Loucy (cell line): Measurements from ENCODE around the gene SPATA3.

ENCODE experiments used
- H2AFZ ChIP-seq: fragments of 200-600 bp; sonication (generic); 2 replicates; pipeline ENCODE4 v1.6.0; 2016; ENCODE audit warnings: antibody characterized with exemption, mild to moderate bottlenecking, low read length, moderate library complexity
- H3F3A ChIP-seq: fragments of 200-600 bp; 2 replicates; pipeline ENCODE4 v1.6.0; 2016; ENCODE audit warnings: antibody characterized with exemption, low read depth, mild to moderate bottlenecking
- H3K27me3 ChIP-seq: fragments of 200-600 bp; sonication (generic); 2 replicates; pipeline ENCODE4 v1.6.1; 2014; ENCODE audit warnings: low read length, mild to moderate bottlenecking; ENCODE audit not compliant: insufficient read depth, poor library complexity, severe bottlenecking
- H3K36me3 ChIP-seq: fragments of 200-600 bp; sonication (generic); 2 replicates; pipeline ENCODE4 v1.6.1; 2016; ENCODE audit warnings: low read length; ENCODE audit not compliant: insufficient read depth
- H3K4me1 ChIP-seq: fragments of 200-600 bp; sonication (generic); 2 replicates; pipeline ENCODE4 v1.5.1; 2014; ENCODE audit warnings: low read length, mild to moderate bottlenecking; ENCODE audit not compliant: insufficient read depth, poor library complexity, severe bottlenecking
- H3K4me2 ChIP-seq: fragments of 200-600 bp; sonication (generic); 2 replicates; pipeline ENCODE4 v1.6.0; 2014; ENCODE audit warnings: antibody characterized with exemption, low read length, low read depth, mild to moderate bottlenecking; ENCODE audit not compliant: poor library complexity, severe bottlenecking
- H3K4me3 ChIP-seq: fragments of 200-600 bp; sonication (generic); 2 replicates; pipeline ENCODE4 v1.5.1; 2014; ENCODE audit warnings: low read length, mild to moderate bottlenecking, mixed read lengths; ENCODE audit not compliant: poor library complexity, severe bottlenecking
- H3K79me2 ChIP-seq: fragments of 200-600 bp; sonication (generic); 2 replicates; pipeline ENCODE4 v1.6.1; 2014; ENCODE audit warnings: low read length; ENCODE audit not compliant: insufficient read depth
- H3K9ac ChIP-seq: fragments of 200-600 bp; sonication (generic); 2 replicates; pipeline ENCODE4 v1.6.0; 2014; ENCODE audit warnings: mild to moderate bottlenecking, low read depth, low read length, moderate library complexity; ENCODE audit not compliant: poor library complexity, severe bottlenecking
- H3K9me2 ChIP-seq: fragments of 200-600 bp; sonication (generic); replicated peaks from 2 replicates; pipeline ENCODE4 v1.6.1; 2016; ENCODE audit warnings: low read depth, low read length, mixed read lengths
- H3K9me3 ChIP-seq: fragments of 200-600 bp; sonication (generic); 2 replicates; pipeline ENCODE4 v1.6.1; 2014; ENCODE audit warnings: mild to moderate bottlenecking, antibody characterized with exemption, low read length, low read depth; ENCODE audit not compliant: insufficient read depth
- H4K20me1 ChIP-seq: fragments of 200-600 bp; sonication (generic); 2 replicates; pipeline ENCODE4 v1.6.0; 2014; ENCODE audit warnings: antibody characterized with exemption, low read length, mild to moderate bottlenecking; ENCODE audit not compliant: insufficient read depth, poor library complexity, severe bottlenecking
- EZH2phosphoT487 ChIP-seq: fragments of 200-600 bp; IDR thresholded peaks from 2 replicates; pipeline ENCODE4 v1.6.1; 2018; ENCODE audit warnings: antibody characterized with exemption, mild to moderate bottlenecking, moderate library complexity, borderline replicate concordance
- TF ChIP-seq, protein P1 (sequence below): fragments of 200-600 bp; sonication (generic); conservative IDR thresholded peaks from 2 replicates; pipeline ENCODE4 v1.5.1; 2014; ENCODE audit warnings: mild to moderate bottlenecking, antibody characterized with exemption, low read length

The SPATA3 gene

DNA sequence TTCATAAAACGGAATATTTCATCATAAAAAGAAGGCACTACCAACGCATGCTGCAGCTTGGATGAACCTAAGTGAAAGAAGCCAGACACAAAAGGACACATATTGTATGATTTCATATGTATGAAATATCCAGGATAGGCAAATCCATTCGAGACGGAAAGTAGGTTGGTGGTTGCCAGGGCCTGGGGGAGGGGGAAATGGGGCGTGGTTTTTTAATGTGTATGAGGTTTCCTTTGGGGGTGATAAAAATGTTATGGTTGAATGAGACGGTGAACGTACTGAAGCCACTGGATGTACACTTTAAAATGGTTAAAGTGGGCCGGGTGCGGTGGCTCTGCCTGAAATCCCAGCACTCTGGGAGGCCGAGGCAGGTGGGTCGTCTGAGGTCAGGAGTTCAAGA is 20.0 kb upstream of the SPATA3 start:
- H3K4me2 ChIP-seq: peak overlapping the region; percentile 76
- no peak overlapping the region for H2AFZ ChIP-seq
- no peaks in the 10 kb centered on the region for H3K79me2 ChIP-seq
- H3K9me3 ChIP-seq: no peaks in the 10 kb centered on the region
- no peaks in the 10 kb centered on the region for H3K9me2 ChIP-seq
- H4K20me1 ChIP-seq: no peaks in the 10 kb centered on the region
- TF ChIP-seq EZH2phosphoT487: no peak
- TF ChIP-seq, protein P1, sequence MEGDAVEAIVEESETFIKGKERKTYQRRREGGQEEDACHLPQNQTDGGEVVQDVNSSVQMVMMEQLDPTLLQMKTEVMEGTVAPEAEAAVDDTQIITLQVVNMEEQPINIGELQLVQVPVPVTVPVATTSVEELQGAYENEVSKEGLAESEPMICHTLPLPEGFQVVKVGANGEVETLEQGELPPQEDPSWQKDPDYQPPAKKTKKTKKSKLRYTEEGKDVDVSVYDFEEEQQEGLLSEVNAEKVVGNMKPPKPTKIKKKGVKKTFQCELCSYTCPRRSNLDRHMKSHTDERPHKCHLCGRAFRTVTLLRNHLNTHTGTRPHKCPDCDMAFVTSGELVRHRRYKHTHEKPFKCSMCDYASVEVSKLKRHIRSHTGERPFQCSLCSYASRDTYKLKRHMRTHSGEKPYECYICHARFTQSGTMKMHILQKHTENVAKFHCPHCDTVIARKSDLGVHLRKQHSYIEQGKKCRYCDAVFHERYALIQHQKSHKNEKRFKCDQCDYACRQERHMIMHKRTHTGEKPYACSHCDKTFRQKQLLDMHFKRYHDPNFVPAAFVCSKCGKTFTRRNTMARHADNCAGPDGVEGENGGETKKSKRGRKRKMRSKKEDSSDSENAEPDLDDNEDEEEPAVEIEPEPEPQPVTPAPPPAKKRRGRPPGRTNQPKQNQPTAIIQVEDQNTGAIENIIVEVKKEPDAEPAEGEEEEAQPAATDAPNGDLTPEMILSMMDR: no peak
- peak overlapping the region; percentile 44 for H3K4me3 ChIP-seq
- 0 out of 2 replicates have a peak, but pooled peaks cover 4% of the 10 kb centered on the region for H3F3A ChIP-seq
- H3K27me3 ChIP-seq: no peaks in the 10 kb centered on the region
- peaks cover 51% of the 10 kb centered on the region for H3K4me1 ChIP-seq
- H3K9ac ChIP-seq: no peak overlapping the region
- no peaks in the 10 kb centered on the region for H3K36me3 ChIP-seq

DNA sequence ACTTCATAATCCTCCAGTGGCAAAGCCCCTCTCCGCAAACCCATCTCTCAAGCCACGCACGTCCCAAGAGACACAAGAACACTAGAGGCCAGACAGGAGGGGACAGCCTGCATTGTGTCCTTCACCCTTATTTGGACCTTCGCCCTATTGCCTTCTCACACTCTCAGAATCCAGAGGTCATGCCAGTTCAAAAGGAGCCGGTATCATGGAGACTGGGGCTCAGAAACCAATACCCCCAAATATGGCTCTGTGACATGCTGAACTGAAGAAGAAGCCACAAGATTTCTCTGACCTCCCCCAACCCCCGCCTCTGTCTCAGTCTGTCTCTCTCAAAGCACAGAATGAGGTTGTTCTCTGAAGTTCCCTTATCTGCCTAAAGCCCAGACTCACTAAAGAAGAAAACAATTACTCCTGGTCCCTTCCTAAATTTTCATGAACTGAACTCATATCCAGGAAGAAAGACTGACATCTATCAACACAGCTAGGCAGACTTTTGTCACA is 19.2 kb upstream of the SPATA3 start:
- peak overlapping the region; percentile 44 for H3K4me3 ChIP-seq
- no peaks in the 10 kb centered on the region for H3K9me2 ChIP-seq

DNA sequence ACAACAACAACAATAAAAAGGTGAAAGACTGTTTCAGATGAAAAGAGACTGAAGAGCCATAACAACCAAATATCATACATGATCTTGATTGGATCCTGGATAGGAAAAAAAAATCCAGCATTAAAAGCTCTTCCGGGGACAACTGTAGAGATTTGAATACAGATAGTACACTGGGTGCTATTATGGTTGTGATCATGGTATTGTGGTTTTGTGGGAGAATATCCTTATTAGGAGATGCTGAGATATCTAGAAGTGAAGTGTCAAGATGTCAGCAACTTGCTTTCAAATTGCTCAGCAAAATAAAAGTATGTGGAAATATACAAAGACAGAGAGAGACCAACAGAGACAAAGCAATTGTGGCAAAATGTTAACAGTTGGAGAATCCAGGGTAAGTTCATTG is 15.5 kb upstream of the SPATA3 start:
- no peaks in the 10 kb centered on the region for H3K27me3 ChIP-seq
- peaks cover 34% of the 10 kb centered on the region for H3K4me1 ChIP-seq
- H3K9ac ChIP-seq: no peak overlapping the region

More for the DNA sequence above, 19.2 kb upstream of the SPATA3 start:
- Histone ChIP-seq H2AFZ (peak overlapping the region; percentile 11; the same call in 1 of the 2 replicates), H3K9me3 (no peaks in the 10 kb centered on the region), H3F3A (0 out of 2 replicates have a peak, but pooled peaks cover 4% of the 10 kb centered on the region), H4K20me1 (no peaks in the 10 kb centered on the region), H3K9ac (peak overlapping the region; percentile 16), H3K79me2 (no peaks in the 10 kb centered on the region), H3K36me3 (no peaks in the 10 kb centered on the region), H3K27me3 (no peaks in the 10 kb centered on the region), H3K4me2 (peak overlapping the region; percentile 76), H3K4me1 (peaks cover 55% of the 10 kb centered on the region)
- TF ChIP-seq, protein P1: no peak
- TF ChIP-seq EZH2phosphoT487: no peak

More for the DNA sequence above, 15.5 kb upstream of the SPATA3 start:
- H2AFZ ChIP-seq: no peak overlapping the region
- no peaks in the 10 kb centered on the region for H4K20me1 ChIP-seq
- no peaks in the 10 kb centered on the region for H3K9me3 ChIP-seq
- H3K36me3 ChIP-seq: no peaks in the 10 kb centered on the region
- H3K4me3 ChIP-seq: no peak overlapping the region
- H3K4me2 ChIP-seq: peak overlapping the region; percentile 25
- no peaks in the 10 kb centered on the region for H3K9me2 ChIP-seq
- H3K79me2 ChIP-seq: no peaks in the 10 kb centered on the region
- H3F3A ChIP-seq: 0 out of 2 replicates have a peak, but pooled peaks cover 2% of the 10 kb centered on the region
- no peak for TF ChIP-seq EZH2phosphoT487
- TF ChIP-seq, protein P1: no peak
